GM21367 (cell line): ENCODE results near the gene OTOP2.
"Not testable (repeated sequence)": the region's sequence is repeated elsewhere in the genome, so short reads cannot be mapped to it uniquely, and the experiment has no call there.

Experiments
- ATAC-seq: cut with Tn5 transposase; IDR thresholded peaks from one replicate; pipeline ENCODE4 v1.9.1; 2021; ENCODE audit not compliant: unreplicated experiment

Gene OTOP2

DNA sequence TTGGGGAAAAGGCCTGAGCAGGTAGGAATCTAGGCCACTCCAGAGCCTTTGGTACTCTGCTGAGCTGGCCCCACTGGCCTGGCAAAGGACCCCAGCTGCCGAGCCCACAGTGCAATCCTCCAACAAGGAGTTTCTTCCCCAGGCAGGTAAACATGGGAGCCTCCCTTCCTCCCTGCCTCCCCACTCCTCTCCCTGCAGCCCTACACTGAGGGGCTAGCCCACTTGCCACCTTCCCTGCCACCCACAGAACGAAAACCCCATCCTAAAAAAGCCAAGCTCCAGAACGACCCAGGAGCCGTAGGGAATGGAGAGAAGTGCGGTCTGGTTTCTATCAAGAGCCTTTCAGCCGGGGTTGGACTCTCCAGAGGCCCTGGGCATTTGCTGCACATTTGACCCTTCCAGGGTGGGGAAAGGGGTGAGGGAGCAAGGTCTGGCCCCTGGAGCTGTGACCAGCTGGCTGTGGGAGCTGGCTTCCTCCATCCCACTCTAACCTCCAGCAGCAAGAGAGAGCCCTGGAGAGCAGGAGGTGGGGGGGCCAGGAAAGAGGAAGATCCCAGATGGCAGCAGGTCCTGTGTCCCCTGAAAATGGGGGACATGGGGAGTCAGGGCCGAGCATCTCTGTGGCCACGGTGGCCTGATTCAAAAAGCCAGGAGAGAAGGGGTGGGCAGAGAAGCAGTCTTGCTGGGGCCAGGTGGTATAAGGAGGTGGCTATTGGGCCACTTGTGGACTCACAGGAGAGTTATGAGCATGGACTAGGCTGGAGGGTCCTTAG lies 47.2 kb downstream of the OTOP2 start:
- ATAC-seq = no peak

DNA sequence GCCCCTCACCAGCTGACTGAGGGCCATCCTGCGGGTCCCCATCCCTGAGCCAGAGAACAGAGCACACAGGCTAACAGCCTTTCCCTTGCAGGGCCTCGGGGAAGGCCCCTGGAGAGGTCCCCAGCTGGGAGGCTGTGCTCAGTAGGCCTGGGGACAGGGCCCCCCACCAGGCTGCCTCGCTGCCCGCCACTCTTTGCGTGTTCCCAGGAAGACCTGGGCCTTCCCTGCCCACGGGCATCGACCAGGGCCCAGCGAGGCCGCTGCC lies 47.7 kb downstream of the OTOP2 start:
- ATAC-seq = no peak

- ATAC-seq = no peak
Observed at GRCh38 chr17:74972107-74972972, 48.3 kb downstream of the OTOP2 start, which contains the start of gene HID1. Gene HID1, minus strand, starts transcription at chr17:74972759. Its CDS starts 103 bp downstream, at chr17:74972656.

DNA sequence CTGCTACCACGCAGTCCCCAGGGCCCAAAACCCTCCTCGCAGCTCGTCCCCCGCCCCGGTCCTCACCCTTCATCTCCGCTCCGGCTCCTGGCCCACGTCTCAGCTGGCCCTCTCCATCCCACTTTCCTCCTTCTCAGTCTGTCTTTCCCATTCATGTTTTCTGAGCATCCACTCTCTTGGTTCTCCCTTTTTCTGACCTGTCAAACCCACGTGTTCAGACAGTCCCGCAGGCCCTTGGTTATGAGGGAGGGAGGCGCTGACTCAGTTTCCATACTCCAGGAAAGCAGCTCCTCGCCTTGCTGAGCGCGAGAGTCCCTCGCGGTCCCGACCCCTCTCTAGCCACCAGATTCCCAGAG lies 48.9 kb downstream of the OTOP2 start:
- ATAC-seq = no peak

DNA sequence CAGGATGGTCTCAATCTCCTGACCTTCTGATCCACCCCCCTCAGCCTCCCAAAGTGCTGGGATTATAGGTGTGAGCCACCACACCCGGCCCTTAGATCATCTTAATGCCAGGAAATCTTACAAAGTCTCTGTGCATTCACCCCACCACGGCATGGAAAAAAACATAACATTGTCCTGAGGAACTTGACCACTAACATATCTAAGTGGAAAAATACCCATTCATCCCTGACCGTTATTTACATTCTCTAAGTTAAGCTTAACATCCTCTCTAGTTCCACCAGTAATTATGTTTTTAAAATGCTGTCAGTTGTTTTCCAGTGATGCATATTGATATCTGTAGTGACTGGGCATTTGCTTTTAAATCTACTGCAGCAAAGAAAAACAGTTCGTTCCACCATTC lies 51.9 kb downstream of the OTOP2 start:
- ATAC-seq = no peak

GRCh38 chr17:74977802-74978201 lies 53.7 kb downstream of the OTOP2 start:
- no peak for ATAC-seq

DNA sequence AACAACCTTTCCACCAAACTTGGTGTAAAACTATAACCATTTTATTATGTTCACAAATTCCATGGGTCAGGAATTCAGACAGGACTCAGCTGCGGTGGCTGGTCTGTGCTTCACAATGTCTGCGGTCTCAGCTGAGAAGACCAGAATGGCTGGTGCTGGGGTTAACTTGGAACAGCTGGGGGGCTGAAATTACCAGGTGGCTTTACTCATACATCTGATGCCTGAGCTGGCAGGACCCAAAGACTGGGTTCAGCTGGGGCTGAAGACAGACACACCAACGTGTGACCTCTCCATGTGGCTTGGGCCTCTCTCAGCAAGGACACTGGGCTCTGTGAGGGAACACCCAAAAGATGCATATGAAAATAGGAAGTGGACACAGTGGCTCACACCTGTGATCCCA lies 54.2 kb downstream of the OTOP2 start:
- ATAC-seq = no peak

DNA sequence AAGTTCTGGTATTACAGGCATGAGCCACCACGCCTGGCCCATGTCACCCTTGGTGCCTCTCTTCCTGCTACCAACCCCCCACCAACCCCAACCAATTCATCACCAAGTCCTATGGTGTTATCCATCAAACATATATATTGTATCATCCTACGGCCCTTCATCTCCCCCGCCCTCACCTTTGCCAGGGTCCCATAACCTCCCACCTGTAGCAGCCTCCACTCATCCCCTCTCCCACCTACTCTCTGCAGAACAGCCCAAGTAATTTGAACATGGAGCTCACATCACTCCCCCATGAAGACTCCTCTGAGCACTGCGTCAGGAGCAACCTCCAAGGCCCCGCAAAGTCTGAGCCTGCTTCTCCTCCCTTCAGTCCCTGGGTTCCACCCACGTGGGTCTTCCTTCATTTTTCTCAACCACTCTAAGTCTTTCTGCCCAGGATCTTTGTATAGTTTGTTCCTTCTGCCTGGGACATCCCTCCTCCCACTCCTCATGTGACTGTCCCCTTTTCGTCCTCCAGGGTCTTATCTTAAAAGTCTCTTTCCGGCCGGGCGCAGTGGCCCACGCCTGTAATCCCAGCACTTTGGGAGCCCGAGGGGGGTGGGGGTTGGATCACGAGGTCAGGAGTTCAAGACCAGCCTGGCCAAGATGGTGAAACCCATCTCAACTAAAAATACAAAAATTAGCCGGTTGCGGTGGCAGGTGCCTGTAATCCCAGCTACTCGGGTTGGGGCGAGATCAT lies 55.5 kb downstream of the OTOP2 start:
- no peak for ATAC-seq

DNA sequence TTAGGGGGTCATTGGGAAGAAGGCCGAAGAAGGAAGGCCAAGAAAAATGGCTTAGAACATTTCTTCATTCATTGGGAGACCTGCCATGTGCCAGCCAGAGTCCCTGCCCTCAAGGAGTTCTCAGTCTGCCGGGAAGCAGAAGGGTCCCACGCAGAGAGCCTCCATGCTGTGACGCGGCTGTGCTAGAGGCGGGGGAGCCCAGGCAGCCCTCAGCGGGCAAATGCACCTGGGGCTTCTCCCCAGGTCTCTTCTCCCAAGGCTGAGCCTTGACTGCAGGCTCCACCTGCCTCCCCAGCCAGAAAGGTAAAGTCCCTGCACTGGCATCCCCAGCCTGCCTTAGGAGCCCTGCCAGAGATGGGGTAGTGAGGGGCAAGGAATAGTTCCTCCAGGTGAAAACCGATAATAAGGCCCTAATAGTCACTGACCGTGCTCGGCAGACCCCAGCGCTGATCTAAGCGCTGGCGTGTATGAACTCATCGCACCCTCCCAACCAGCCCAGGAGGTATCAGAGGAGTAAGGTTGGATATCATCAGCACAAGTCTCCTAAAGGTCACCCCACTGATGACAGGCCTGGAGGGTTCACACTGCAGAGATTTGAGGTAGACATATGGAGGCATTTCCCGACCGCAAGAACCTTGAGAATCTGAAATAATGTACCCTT lies 57.4 kb downstream of the OTOP2 start:
- ATAC-seq = no peak

GRCh38 chr17:74981979-74982662 lies 58.0 kb downstream of the OTOP2 start:
- ATAC-seq = no peak

DNA sequence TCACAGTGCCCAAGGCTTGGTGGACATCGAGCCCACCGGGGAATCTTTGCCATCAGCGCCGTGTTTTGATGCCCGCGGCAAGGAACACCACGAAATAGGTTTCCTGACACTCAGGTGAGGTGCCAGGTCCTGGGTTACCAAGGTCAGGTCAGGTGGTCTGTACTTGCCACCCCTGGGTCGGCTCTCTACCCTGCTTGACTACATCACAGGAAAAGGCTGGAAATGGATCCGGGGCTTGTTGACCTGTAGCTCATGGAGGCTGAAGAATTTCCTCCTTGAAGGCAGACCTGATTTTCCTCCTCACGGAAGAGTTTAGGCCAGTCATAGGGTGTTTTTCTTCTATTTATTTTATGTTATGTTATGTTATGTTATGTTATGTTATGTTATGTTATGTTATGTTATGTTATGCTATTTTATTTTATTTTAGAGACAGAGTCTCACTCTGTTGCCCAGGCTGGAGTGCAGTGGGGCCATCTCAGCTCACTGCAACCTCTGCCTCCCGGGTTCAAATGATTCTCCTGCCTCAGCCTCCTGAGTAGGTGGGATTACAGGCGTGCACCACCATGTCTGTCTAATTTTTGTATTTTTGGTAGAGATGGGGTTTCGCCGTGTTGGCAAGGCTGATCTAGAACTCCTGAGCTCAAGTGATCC lies 58.7 kb downstream of the OTOP2 start:
- ATAC-seq = not testable (repeated sequence)
